Posterior vena cava (tissue), 2 donors: ENCODE results near the gene COL27A1. TPM values are rescaled to one million over a fixed set of nuclear protein-coding genes. Genes with fewer than 3 reads are reported as not detected.

Source experiments
- DNase-seq: peaks from one replicate; pipeline ENCODE4 v3.0.0-alpha.2; 2020; ENCODE audit warnings: low spot score
- intact Hi-C, 2 donors: fragments of 100-400 bp; cut with DNase I; formaldehyde crosslinking; loops; one replicate each; pipeline versions ENCODE4 v1.14.1 to v1.14.2; 2022 to 2023
- total RNA-seq, 2 donors: library from RNA; stranded (reverse); fragmentation: NEBNext Ultra II Directional; extraction: Animal tissue kit (Norgen Biotek cat#: 25700); gene quantifications; one replicate each; pipeline ENCODE4 v1.2.1, GENCODE V29; 2021
- donor health status: DM: yes; HTN: yes; CAD: no.
- donor health status: DM: yes; HTN: yes; CAD: no.

COL27A1 gene
- total RNA-seq, 2 donors from 2014 or later, result 6.7 to 8.1 TPM

DNA sequence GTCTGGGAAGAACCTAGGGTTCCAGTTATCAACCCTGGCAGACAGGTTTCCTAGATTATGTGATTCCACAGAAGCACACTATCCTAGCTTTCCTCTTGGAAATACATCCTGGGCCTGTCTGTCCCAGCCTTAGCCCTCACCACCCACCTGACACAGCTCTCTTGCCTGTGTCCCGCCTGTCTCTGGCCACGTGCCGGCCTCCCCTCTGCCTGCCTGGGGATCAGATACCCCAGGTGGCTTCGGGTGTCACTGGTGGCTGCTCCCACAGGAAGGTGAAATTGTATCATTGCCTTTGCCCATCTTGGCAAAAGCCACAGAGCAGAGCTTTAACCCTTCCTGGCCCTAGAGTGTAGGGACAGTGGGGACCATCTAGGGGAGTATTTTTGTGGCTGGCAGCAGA is 6.2 kb downstream of the COL27A1 start:
- DNase-seq, result no peak
- intact Hi-C loops, result loop anchor here in 1 of 2 donors (5.0 kb wide), 1 partner anchor 126 kb away; no protein-coding TSS in a partner anchor

DNA sequence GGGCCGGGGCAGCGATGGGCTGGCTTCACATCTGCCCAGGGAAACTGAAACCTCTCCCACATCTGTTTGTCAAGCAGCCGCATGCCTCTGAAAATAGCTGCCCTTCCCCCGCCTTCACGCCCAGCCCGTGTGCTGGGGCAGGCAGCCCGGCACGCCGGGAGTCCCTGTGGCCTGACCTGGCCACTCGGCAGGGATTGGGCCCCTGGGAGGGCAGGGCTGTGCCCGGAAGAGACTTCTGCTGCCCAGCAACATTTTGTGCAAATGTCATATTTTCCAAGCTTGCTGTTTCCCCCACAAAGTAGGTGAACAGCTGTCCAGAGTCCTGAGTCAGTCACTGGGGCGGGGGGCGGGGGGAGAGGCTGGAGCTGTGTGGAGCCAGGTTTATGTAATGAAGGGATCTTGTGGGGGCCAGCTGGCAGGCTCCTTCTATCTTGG is 8.2 kb downstream of the COL27A1 start:
- intact Hi-C loops, result loop anchor here in 1 of 2 donors (5.0 kb wide), 1 partner anchor 124 kb away; no protein-coding TSS in a partner anchor
- no peak for DNase-seq

DNA sequence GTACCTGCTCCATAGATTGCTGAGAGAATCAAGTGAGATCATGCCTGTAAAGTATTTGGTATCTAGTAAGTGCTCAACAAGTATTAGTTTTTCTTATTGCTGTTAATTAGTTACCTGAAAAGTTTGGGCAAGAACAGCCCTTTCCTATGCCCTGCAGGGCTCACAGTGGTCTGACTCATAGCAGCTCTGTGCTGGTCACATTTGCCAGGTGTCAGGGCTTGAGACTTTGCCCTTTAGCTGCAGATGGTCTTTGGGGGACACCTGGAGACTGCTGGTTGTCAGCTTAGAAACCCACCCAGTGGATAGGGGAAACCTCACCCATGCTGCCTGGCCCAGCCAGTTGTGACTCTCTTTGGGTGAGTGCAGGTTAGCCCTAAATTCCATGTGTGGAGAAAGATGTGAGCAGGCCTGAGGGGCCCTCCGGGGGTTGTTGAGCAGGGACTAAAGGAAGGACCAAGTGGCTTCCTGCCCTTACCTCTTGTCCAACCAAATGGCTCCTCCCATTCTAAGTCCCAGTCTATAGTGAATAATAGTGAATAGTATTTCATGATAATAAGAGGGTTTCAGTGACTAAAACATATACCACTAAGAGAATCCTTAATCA is 9.0 kb downstream of the COL27A1 start:
- peak; percentile 52 for DNase-seq
- intact Hi-C loops, result loop anchor here in 1 of 2 donors (5.0 kb wide), 1 partner anchor 123 kb away; no protein-coding TSS in a partner anchor

DNA sequence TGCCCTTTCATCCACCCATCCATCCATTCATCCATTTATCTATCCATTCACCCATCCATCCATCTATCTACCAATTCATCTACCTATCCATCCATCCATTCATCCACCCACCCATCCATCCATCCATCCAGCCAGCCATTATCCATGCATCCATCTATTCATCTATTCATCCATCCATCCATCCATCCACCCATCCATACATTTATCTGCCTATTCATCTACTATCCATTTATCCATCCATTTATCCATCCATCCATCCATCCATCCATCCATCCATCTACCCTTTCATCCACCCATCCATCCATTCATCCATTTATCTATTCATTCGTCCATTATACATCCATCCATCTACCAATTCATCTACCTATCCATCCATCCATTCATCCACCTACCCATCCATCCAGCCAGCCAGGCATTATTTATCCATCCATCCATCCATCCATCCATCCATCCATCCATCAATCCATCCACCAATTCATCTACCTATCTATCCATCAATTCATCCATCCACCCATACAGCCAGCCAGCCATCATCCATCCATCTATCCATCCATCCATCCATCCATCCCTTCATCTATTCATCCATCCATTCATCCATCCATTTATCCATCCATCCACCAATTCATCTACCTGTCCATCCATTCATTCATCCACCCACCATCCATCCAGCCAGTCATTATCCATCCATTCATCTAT is 10.2 kb downstream of the COL27A1 start:
- no peak for DNase-seq
- intact Hi-C loops, result no loop called here

- DNase-seq, result no peak
- intact Hi-C loops, result no loop called here
Observed at GRCh38 chr9:114166103-114166470, 10.8 kb downstream of the COL27A1 start.

DNA sequence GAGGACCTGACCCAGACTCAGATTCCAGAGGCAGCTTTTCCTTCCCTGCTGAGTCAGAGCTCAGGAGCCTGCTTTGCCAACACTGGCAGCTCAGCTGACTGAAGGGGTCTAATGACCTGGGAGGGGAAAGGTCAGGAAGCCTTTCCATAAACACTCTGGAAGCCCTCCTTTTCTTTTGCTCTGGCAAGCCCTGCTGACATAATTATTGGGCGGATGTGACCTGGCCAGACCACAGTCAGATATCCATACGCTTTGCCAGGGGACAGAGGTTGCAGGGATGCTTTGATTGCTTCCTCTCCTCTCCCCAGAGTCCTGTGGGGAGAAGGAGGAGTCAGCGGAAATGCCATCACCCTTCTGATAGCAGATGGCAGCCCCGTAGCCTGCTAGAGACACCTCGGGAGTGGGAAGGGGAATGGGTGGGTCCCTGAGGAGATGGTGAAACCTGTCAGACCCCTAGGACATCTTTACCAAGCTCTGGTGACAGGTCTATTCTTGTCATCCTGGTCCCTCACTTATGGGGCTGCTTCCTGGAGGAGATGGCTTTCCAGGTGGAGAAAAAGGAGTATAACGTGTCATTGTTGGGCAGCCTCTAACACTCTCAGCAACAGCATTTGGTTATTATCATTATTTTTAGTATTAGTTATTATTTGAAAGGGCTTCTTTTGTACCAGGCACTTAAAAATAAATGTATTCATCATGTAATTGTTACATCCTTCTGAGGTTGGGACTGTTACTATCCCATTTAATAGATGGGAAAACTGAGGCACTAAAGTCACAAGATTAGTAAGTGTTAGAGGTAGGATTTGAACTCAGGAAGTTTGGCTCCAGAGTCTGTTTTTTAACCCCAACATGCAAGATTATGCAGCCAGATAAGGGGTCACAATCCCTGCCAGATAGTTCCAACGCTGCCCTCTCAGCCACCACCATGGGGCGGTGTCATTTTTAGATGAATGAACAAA is 11.6 kb downstream of the COL27A1 start:
- intact Hi-C loops, result no loop called here
- DNase-seq, result peak; percentile 64

- DNase-seq, result peak; percentile 74
- intact Hi-C loops, result no loop called here
Observed at GRCh38 chr9:114167591-114168091, 12.3 kb downstream of the COL27A1 start.

- intact Hi-C loops, result no loop called here
- DNase-seq, result peak; percentile 75
Observed at GRCh38 chr9:114168281-114169028, 13.1 kb downstream of the COL27A1 start.

- DNase-seq, result peak; percentile 77
- intact Hi-C loops, result no loop called here
Observed at GRCh38 chr9:114169029-114169951, 14.0 kb downstream of the COL27A1 start.

DNA sequence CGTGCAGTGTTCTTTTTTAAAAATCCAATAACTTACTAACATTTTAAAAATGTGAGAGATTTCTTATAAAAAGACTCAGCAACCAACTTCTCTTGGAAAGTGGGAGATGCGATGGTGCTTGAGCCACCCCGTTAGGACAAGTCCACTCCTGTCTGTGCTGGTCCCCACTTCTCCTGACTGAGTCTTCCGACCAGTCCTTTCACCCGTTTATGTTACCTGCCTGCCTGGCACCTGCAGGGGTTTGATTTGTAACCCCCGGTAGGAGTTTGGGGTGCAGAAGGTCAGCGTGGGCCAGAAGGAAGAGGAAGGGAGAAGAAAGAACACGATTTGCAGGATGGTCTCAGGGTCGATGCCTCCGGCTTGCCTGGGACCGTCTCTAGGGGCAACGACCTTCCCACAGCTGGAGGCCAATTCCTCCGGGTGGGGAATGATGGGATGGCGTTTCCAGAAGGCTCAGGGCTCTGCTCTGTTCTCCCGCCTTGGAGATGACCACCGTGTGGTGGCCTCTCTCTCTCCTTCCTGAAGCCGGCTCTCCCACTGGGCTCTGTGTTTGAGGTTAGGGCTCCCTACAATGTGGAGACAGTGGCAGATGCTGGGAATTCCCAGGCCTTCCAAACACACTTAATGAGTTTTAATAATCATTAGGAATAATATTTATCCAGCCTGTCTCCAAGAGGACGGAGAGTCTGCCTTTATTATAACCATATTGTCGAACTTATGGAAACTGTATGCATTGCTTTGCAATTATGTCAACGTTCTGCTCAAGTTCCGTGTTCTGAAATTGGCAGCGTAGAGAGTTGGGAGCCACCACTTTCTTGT is 14.8 kb downstream of the COL27A1 start:
- DNase-seq, result peak; percentile 51
- intact Hi-C loops, result loop anchor here in 1 of 2 donors (5.0 kb wide), 1 partner anchor 918 kb away; no protein-coding TSS in a partner anchor

DNA sequence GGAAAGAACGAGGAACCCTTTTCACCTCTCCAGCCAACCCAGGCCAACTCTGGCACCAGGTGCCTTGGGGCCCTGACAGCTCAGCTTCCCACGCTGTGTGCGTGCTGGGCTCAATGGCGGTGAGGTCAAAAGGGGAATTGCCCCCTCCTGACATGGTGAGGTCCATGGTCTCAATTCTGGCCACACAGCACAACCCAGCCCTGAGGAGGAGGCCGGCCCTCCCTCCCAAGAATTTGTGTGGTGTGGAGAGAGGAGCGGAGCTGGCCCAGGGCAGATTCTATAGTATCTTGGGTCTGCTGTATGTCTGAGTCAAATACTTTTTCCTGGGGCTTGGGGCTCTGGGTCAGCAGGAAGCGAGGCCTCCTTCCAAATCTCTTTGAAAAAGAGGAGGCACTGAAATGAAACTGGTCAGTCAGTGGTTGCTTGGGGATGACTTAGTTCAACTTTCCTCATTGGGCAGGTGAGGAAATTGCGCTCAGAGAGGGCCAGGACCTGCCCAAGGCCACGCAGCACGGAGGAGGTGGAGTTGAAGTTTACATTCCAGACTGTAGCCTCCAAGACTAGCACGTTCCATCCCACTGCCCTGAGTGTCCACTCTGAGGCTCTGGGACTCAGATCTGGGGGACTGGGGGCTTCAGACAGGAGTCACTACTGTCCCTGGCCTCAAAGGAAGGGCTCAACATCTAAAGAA is 15.6 kb downstream of the COL27A1 start:
- DNase-seq, result peak; percentile 17
- intact Hi-C loops, result loop anchor here in 1 of 2 donors (5.0 kb wide), 1 partner anchor 919 kb away; no protein-coding TSS in a partner anchor

- DNase-seq, result peak; percentile 35
- intact Hi-C loops, result loop anchor here in 1 of 2 donors (5.0 kb wide), 1 partner anchor 919 kb away; no protein-coding TSS in a partner anchor
Observed at GRCh38 chr9:114171500-114171899, 16.2 kb downstream of the COL27A1 start.

GRCh38 chr9:114172981-114173833 is 17.9 kb downstream of the COL27A1 start:
- intact Hi-C loops, result loop anchor here in 1 of 2 donors (5.0 kb wide), 1 partner anchor 921 kb away; no protein-coding TSS in a partner anchor

GRCh38 chr9:114174557-114174875 is 19.2 kb downstream of the COL27A1 start:
- DNase-seq, result no peak
- intact Hi-C loops, result loop anchor here in 1 of 2 donors (5.0 kb wide), 1 partner anchor 922 kb away; no protein-coding TSS in a partner anchor

More at GRCh38 chr9:114172981-114173833, 17.9 kb downstream of the COL27A1 start:
- no peak for DNase-seq
